Measurements from ENCODE around the gene HCST.

The HCST gene

GRCh38 chr19:35938282-35939224, 36.2 kb downstream of the HCST start:
- no peak for DNase-seq

DNA sequence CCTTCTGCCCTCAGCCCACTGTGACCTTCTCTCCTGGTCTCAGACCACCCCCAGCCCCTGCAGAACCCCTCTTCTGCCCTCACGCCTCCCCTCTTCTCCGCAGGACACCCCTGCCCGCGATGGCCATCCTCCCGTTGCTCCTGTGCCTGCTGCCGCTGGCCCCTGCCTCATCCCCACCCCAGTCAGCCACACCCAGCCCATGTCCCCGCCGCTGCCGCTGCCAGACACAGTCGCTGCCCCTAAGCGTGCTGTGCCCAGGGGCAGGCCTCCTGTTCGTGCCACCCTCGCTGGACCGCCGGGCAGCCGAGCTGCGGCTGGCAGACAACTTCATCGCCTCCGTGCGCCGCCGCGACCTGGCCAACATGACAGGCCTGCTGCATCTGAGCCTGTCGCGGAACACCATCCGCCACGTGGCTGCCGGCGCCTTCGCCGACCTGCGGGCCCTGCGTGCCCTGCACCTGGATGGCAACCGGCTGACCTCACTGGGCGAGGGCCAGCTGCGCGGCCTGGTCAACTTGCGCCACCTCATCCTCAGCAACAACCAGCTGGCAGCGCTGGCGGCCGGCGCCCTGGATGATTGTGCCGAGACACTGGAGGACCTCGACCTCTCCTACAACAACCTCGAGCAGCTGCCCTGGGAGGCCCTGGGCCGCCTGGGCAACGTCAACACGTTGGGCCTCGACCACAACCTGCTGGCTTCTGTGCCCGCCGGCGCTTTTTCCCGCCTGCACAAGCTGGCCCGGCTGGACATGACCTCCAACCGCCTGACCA, 37.2 kb downstream of the HCST start:
- no peak for DNase-seq

DNA sequence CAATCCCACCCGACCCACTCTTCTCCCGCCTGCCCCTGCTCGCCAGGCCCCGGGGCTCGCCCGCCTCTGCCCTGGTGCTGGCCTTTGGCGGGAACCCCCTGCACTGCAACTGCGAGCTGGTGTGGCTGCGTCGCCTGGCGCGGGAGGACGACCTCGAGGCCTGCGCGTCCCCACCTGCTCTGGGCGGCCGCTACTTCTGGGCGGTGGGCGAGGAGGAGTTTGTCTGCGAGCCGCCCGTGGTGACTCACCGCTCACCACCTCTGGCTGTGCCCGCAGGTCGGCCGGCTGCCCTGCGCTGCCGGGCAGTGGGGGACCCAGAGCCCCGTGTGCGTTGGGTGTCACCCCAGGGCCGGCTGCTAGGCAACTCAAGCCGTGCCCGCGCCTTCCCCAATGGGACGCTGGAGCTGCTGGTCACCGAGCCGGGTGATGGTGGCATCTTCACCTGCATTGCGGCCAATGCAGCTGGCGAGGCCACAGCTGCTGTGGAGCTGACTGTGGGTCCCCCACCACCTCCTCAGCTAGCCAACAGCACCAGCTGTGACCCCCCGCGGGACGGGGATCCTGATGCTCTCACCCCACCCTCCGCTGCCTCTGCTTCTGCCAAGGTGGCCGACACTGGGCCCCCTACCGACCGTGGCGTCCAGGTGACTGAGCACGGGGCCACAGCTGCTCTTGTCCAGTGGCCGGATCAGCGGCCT, 37.9 kb downstream of the HCST start:
- no peak for DNase-seq

DNA sequence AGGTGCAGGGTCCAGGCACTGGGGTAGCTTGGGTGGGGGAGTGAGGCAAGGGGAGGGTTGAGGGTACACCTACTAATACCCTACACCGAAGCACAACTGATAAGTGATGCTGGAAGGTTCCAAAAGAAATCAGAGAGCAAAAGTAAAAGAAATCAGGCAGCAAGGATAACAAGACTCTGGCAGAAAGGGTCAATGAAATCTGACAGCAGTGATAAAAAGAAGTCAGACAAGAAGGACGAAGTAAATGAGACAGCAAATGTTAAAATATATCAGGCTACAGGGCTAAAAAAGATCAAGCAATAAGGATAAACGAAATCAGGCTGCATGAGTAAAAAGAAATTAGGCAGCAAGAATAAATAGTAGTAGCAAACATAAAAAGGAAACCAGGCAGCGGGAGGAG, 38.5 kb downstream of the HCST start:
- no peak for DNase-seq

DNA sequence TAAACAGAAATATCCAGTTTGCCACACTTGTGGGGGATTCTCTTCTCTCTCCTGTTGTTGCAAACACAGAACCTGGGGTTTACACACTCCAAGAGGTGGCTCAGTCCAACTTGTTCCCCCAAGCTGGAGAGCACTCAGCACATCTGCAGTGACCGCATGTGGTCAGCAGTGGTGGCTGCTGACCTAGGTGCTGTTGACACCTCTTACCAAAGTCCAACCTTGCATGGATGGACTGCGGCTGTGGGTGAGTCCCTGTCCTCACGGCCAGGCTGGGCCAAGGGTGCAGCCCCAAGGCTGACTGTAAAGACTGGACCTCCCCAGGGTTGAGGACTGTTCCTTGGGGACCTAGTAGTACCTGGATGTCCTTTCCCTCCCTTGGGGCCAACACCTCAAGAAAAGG, 39.9 kb downstream of the HCST start:
- DNase-seq = no peak

GRCh38 chr19:35943321-35944301, 41.3 kb downstream of the HCST start:
- no peak for DNase-seq

DNA sequence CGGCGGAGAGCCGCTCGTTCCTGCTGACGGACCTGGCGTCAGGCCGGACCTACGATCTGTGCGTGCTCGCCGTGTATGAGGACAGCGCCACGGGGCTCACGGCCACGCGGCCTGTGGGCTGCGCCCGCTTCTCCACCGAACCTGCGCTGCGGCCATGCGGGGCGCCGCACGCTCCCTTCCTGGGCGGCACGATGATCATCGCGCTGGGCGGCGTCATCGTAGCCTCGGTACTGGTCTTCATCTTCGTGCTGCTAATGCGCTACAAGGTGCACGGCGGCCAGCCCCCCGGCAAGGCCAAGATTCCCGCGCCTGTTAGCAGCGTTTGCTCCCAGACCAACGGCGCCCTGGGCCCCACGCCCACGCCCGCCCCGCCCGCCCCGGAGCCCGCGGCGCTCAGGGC, 42.2 kb downstream of the HCST start:
- no peak for DNase-seq

GRCh38 chr19:35945121-35945790, 42.9 kb downstream of the HCST start:
- DNase-seq = no peak

DNA sequence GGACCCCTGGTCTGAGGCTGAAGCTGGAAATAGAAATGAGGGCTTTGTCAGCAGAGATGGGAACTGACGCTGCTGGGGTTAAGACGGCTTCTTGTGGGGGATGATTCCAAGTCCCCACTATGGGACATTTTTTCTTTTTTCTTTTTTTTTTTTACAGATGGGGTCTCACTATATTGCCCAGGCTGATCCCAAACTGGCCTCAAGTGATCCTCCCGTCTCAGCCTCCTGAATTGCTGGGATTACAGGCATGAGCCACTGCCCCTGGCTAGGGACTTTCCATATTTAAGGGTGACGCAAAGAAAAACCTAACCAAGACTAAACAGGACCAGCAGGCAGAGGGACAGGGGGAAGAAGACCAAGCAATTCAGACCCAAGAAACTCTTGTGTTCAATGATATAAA, 43.9 kb downstream of the HCST start:
- no peak for DNase-seq

- no peak for DNase-seq
Measured at GRCh38 chr19:35949131-35949530, 46.8 kb downstream of the HCST start.
